ENCODE data around the gene LRRC23.

DNA sequence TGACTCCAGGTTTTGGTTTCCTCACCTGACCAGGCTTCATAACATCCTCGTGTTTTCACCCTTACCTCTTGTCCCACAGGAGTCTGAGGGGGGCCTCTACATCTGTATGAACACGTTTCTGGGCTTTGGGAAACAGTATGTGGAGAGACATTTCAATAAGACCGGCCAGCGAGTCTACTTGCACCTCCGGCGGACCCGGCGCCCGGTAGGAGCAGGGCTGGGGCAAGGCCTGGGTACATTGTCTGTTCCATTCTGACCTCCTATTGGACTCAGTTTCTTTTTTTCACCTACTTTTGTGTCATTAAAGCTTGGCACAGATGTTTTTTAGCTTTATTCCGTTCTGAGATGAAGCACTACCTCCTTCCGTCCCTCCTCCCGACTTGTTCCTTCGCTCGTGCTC, 49.3 kb upstream of the LRRC23 start:
- TF ChIP-seq POLR2A (IDR thresholded peaks at IDR 0.05; ENCODE audit: low read depth, low read length): no peak
- TF ChIP-seq TAF1 (IDR thresholded peaks at IDR 0.05; ENCODE audit: low read depth, low read length): no peak
- no peak for TF ChIP-seq POLR2AphosphoS5 (IDR thresholded peaks at IDR 0.05; ENCODE audit: low read depth, low read length)
- TF ChIP-seq SPI1 (IDR thresholded peaks at IDR 0.05; ENCODE audit: low read depth, low read length): no peak
